Measurements from ENCODE around the gene PTPN4. TPM values are rescaled to one million over a fixed set of nuclear protein-coding genes. Genes with fewer than 3 reads are reported as not detected.

Gene PTPN4
- total and polyA plus RNA-seq, 2 of the 8 experiments (the other 6 are each of a cell fraction or from before 2014, with no cell fraction given), result 28.5 to 105 TPM

DNA sequence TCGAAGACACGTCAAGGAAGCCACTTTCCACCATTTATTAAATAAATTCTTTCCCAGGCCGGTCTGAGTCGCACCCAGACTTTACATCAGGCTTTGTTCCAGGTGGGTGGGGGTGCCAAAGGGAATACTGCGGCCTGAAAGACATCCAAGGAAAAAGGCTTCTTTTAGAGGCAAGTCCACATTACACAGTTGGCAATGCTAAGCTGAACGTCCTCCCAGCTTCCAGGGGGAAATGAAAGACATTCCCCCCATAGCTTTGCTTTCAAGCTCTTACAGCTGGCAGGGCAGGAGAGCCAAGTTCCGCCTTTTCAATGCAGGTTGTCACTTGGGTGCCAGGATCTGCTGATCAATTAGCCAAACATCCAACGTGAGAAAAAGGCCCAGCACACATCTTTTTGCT, 36.5 kb upstream of the PTPN4 start:
- Histone ChIP-seq H2BK12ac (ENCODE audit: low read depth, low read length) (no peak overlapping the region), H3K79me2 (ENCODE audit: control insufficient read depth in 1 of 2, insufficient read depth in 2 of 2, low read length in 2 of 2) (no peaks in the 10 kb centered on the region), H2BK120ac (replicated peaks; ENCODE audit: low read depth, low read length) (no peak overlapping the region), H2AFZ (ENCODE audit: low read length) (no peak overlapping the region), H3K4me2 (ENCODE audit: insufficient read depth in 1 of 2, low read depth in 2 of 2, low read length in 2 of 2) (no peak overlapping the region), H3K4ac (replicated peaks; ENCODE audit: insufficient read length, low read depth, low read length) (no peak overlapping the region), H3K14ac (ENCODE audit: insufficient read length) (no peak overlapping the region), H3K36me3 (ENCODE audit: control insufficient read depth in 2 of 4, insufficient read depth in 4 of 4, low read length in 3 of 4) (no peaks in the 10 kb centered on the region), H3K79me1 (ENCODE audit: low read depth, low read length) (no peaks in the 10 kb centered on the region), H2AK5ac (ENCODE audit: low read depth, low read length) (no peak overlapping the region), H4K20me1 (replicated peaks in 1 of 2; ENCODE audit: control insufficient read depth in 1 of 2, insufficient read depth in 2 of 2, low read length in 2 of 2) (no peaks in the 10 kb centered on the region), H4K5ac (ENCODE audit: insufficient read length, low read depth, low read length) (no peak overlapping the region), H2BK20ac (ENCODE audit: low read length) (no peak overlapping the region), H3K9me3 (ENCODE audit: insufficient read depth in 2 of 2, low read depth in 1 of 2, low read length in 1 of 2) (0 out of 4 replicates have a peak, but pooled peaks cover 0 to 3% of the 10 kb centered on the region in 2 experiments), H2BK5ac (ENCODE audit: low read depth, low read length) (no peak overlapping the region), H4K91ac (replicated peaks; ENCODE audit: insufficient read length, low read length) (no peak overlapping the region), H3K4me1 (replicated peaks in 1 of 4; ENCODE audit: control insufficient read depth in 3 of 4, insufficient read depth in 4 of 4, low read length in 3 of 4) (peaks cover 0 to 4% (median under 1%) of the 10 kb centered on the region in 4 experiments; a peak in 2 of 7 replicates), H3K4me3 (ENCODE audit: extremely low read depth in 1 of 4, insufficient read depth in 2 of 4, low read depth in 3 of 4, low read length in 4 of 4) (no peak overlapping the region), H3K23ac (ENCODE audit: insufficient read length) (no peak overlapping the region), H3K18ac (ENCODE audit: extremely low read depth, low read length) (no peak overlapping the region), H3K27ac (ENCODE audit: low read depth, low read length) (no peak overlapping the region), H3K23me2 (ENCODE audit: low read depth, low read length) (no peaks in the 10 kb centered on the region), H4K8ac (ENCODE audit: extremely low read depth, insufficient read depth, low read length) (no peak overlapping the region), H2BK15ac (ENCODE audit: low read length) (no peak overlapping the region), H3K27me3 (replicated peaks in 1 of 4; ENCODE audit: control insufficient read depth in 3 of 4, extremely low read depth in 1 of 4, insufficient read depth in 3 of 4, low read length in 3 of 4) (no peaks in the 10 kb centered on the region), H3K9ac (replicated peaks in 1 of 4; ENCODE audit: extremely low read depth in 1 of 4, low read depth in 3 of 4, low read length in 3 of 4) (no peak overlapping the region), H3K56ac (replicated peaks; ENCODE audit: insufficient read length, low read depth, low read length) (no peak overlapping the region)
- whole genome bisulfite sequencing, 2 experiments (ENCODE audit: extremely low coverage in 1 of 2, insufficient coverage in 1 of 2, insufficient read length in 1 of 2, insufficient replicate concordance in 2 of 2, low coverage in 1 of 2, low lambda C conversion rate in 2 of 2, missing lambda C conversion rate in 1 of 2), result 83% methylated on average over 8 of the region's 8 CpGs; no CpG with 5 or more reads in 1 of the 2 experiments
- CTCF ChIA-PET (ENCODE audit: partially characterized antibody), result interaction anchor here (1.0 to 1.2 kb wide), 2 partner anchors 20 to 82 kb away, joined by 4 to 6 read pairs; no protein-coding TSS in a partner anchor
- TF ChIP-seq, protein P1, sequence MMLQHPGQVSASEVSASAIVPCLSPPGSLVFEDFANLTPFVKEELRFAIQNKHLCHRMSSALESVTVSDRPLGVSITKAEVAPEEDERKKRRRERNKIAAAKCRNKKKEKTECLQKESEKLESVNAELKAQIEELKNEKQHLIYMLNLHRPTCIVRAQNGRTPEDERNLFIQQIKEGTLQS (IDR thresholded peaks at IDR 0.05; ENCODE audit: insufficient read depth, low read depth, low read length), result no peak
- TF ChIP-seq TBP (IDR thresholded peaks at IDR 0.05; ENCODE audit: low read depth, low read length) (no peak), TEAD4 (IDR thresholded peaks at IDR 0.05; ENCODE audit: low read depth, low read length) (no peak), HDAC2 (IDR thresholded peaks at IDR 0.05; ENCODE audit: borderline replicate concordance in 1 of 2, low read depth in 2 of 2, low read length in 2 of 2) (no peak), PHF8 (conservative IDR thresholded peaks at IDR 0.05; ENCODE audit: low read depth, low read length) (no peak), GTF2F1 (IDR thresholded peaks at IDR 0.05; ENCODE audit: borderline replicate concordance, low read depth, low read length) (no peak), EZH2 (IDR thresholded peaks at IDR 0.05; ENCODE audit: low read depth, low read length, severe bottlenecking) (no peak), CHD1 (IDR thresholded peaks at IDR 0.05; ENCODE audit: low read depth, low read length) (no peak)
- no peak for FAIRE-seq
- POLR2A ChIA-PET (ENCODE audit: partially characterized antibody), result interaction anchor here (0.8 kb wide), 1 partner anchor 22 kb away, joined by 3 read pairs; no protein-coding TSS in a partner anchor
- DNase-seq (ENCODE audit: low read depth in 1 of 2, low spot score in 2 of 2), result no peak

All from H1 (cell line).